CD4-positive, alpha-beta T cell treated with Interleukin-1 beta for 1 hour (primary cell): ENCODE results near the gene SHBG.
"Not testable (repeated sequence)": the region's sequence is repeated elsewhere in the genome, so short reads cannot be mapped to it uniquely, and the experiment has no call there.

Experiments used
- DNase-seq, 2 donors: peaks; one replicate each; pipeline ENCODE4 v3.0.0-alpha.2; 2020 to 2022

SHBG gene

DNA sequence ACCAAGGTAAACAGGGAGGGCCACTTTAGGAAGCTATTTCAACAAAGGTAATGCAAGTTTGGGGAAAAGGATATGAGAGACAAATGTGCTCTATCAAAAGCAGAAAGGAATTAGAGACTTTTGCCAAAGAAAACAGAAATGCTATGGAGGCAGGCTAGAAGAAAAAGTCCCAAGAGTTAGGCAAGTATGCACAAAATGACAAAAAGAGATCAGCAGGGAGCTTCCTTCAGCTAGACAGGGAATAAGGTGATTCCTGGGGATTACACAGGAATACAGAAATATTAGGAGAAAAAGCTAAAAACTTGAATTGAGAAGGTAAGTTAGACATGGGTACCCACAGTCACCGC lies 17.7 kb upstream of the SHBG start:
- DNase-seq = no peak

DNA sequence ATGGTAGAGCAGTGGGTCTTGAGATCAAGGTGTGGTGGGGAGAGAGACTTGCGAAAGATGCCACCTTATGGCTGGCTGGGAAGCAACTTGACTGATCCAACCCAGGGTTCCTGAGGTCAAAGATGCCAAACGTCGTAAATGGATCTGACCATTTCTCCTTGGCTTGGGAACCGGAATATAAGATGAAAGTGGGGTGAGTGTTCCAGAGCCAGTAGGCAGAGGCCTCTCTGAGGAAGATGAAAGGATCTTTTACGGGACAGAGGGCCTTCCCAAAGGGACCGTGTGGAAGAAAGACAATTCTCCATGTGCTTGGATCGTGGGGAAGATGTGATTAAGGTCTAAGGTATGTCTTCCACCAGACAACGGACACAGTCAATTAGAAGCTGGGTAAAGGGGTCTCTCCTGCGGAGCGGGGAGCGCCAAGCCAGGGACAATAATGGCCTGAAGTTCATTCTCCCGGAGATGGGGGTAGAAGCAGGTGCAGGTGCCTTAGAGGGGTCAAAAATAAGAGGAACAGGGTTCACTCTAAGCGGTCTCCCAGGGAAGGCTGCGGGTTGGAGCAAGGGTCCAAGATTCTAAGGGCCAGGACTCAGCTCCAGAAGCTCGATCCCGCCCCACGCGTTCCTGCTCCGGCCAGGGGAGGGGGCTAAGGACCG lies 16.0 kb upstream of the SHBG start:
- DNase-seq = no peak

- peak; percentile 100 for DNase-seq
Measured at GRCh38 chr17:7614425-7615264, 15.3 kb upstream of the SHBG start, which contains the start of gene FXR2. TSS of gene FXR2 (minus strand) at chr17:7614897. CDS start at chr17:7614532, 365 bp downstream.

- DNase-seq = no peak
Measured at GRCh38 chr17:7615265-7615747, 14.6 kb upstream of the SHBG start.

DNA sequence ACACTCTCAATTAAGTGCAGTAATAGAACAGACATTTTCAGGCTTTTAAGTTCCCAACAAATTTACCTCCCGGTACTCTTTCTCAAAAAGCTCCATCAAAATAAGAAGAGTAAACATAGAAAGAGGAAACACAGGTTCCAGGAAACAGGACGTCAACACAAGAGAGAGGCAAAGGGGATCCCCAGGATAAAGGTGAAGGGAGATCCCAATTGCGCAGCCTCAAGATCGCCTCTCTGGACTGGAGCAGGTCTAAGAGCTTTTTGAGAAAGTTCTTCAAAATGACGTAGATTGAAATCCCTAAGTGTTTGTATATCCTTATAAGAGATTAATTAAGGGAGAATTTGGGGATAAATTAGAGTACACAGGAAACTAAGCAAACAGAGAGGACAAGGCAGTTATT lies 11.3 kb upstream of the SHBG start:
- no peak for DNase-seq

- DNase-seq = no peak
Measured at GRCh38 chr17:7620835-7621234, 9.1 kb upstream of the SHBG start.

DNA sequence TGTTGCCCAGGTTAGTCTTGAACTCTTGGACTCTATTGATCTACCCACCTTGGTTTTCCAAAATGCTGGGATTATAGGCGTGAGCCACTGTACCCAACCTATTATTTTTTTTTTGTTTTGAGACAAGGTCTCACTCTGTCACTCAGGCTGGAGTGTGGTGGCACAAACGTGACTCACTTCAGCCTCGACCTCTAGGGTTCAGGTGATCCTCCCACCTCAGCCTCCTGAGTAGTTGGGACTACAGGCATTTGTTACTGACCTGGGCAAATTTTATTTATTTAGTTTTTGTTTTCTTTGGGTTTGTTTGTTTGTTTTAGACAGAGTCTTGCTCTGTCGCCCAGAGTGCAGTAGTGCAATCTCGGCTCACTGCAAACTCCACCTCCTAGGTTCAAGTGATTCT lies 6.3 kb upstream of the SHBG start:
- no peak for DNase-seq

- not testable (repeated sequence) for DNase-seq
Measured at GRCh38 chr17:7625749-7626148, 4.2 kb upstream of the SHBG start.

- peak in 1 of 2 donors; percentile 19 for DNase-seq
Measured at GRCh38 chr17:7626307-7626706, 3.6 kb upstream of the SHBG start.

DNA sequence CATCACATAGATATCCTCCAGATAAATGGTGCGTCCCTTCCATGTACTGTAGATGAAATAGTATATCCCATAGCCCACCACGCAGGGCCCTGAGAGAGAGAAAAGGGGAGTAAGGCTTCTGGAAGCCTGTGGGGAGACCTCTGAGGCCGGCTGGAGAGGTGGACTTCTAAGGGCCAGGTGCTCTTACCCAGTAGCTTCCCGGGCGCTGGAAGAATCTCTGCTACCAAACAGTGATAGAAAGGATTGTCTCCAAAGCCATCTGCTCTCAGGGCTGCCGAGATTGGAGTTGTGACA lies 3.0 kb upstream of the SHBG start:
- no peak for DNase-seq

DNA sequence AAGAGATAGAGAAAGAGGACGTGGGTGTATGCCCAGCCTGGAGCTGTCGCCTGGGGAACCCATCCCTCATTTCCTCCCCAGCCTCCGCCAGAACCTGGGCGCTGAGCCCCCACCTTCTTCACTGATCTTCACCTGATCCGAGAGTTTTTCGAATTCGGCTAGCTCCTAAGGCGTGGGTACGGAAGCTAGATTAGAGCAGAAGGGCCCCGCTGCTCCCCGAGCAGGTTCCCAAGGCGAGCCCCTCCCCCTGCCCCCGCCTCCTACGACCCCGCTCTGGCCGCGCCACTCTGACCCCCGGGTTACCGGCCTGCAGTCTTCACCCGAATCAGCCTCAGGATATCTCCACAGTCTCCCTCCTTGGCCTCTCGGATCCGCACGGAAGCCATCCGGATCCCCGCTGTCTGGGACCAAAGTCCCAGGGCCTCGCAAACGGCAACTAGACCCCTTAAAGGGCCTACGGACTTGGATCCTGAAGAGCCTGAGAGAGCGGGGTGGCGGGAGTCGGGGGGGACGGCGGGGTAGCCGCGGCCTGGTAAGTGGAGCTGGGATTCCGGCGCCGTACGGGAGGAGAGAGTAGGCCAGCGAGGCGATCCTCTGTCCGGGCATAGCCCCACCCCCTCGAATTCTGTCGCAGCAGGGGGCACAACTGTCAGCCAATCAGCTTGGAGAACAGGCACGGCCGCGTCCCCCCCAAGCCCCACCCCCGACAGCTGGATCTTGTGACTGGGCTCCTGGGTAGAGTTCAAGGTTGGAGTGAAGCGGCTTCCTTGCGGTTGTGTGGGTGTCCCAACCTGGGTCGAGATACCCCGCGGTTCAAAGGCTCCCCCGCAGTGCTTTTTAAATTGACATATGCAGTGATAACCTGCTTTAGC lies 2.4 kb upstream of the SHBG start, which contains the start of gene SAT2:
Gene SAT2 (minus strand): TSS at position 572 of the 872 bp plus-strand sequence. CDS start 186 bp downstream, at position 386.
- DNase-seq = peak; percentile 90

GRCh38 chr17:7631398-7632380 lies 1.8 kb downstream of the SHBG start:
- DNase-seq = no peak

- DNase-seq = peak; percentile 41 to 49
Measured at GRCh38 chr17:7632492-7632894, 2.6 kb downstream of the SHBG start.

- DNase-seq = no peak
Measured at GRCh38 chr17:7633093-7633492, 3.2 kb downstream of the SHBG start.

GRCh38 chr17:7634384-7634783 lies 4.4 kb downstream of the SHBG start:
- DNase-seq = no peak

DNA sequence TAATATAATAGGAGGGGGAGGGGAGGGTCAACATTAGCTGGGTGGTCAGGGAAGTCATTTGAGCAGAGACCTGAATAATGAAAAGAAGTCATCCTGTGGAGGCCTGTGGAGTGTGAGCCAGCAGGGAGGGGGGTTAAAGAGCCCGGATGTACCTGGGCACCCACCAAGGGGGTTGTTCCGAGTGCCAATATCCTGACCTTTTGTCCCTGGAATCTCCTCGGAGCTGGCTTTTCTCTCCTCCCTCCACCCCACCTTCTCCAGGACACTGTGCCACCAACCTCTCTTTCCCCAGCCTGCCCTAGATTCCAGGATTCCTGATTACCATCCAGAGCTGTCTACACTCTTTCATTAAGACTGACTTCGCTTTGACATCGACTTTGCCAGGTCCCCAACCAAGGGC lies 6.2 kb downstream of the SHBG start:
- no peak for DNase-seq

- DNase-seq = no peak
Measured at GRCh38 chr17:7640783-7641182, 10.8 kb downstream of the SHBG start.

DNA sequence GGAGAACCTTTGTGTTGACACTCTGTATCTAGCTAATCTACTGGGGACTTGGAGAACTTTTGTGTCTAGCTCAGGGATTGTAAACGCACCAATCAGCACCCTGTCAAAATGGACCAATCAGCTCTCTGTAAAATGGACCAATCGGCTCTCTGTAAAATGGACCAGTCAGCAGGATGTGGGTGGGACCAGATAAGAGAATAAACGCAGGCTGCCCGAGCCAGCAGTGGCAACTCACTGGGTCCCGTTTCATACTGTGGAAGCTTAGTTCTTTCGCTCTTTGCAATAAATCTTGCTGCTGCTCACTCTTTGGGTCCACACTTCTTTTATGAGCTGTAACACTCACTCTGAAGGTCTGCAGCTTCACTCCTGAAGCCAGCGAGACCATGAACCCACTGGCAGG lies 11.7 kb downstream of the SHBG start:
- peak; percentile 6 to 35 for DNase-seq

- DNase-seq = peak in 1 of 2 donors; percentile 55
Measured at GRCh38 chr17:7644775-7645174, 14.8 kb downstream of the SHBG start.

DNA sequence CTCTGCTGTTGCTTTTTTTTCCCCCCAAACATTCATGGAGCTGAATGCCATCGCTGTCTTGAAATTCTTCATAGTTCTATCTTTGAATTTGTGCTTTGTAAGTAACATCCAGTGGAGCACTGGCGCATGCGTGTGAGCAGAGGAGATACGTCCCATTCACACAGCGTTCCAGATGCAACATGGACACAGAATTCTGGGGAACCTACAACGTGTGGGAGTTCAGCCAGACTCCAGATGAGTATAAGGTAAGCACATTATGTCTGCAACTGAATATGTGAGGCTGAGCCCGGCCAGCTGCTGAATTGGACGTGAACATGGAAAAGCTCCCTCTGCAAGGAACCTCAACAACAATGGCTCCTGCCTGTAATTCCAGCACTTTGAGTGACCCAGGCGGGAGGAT lies 16.5 kb downstream of the SHBG start:
- DNase-seq = no peak

- DNase-seq = no peak
Measured at GRCh38 chr17:7647018-7647417, 17.1 kb downstream of the SHBG start.

DNA sequence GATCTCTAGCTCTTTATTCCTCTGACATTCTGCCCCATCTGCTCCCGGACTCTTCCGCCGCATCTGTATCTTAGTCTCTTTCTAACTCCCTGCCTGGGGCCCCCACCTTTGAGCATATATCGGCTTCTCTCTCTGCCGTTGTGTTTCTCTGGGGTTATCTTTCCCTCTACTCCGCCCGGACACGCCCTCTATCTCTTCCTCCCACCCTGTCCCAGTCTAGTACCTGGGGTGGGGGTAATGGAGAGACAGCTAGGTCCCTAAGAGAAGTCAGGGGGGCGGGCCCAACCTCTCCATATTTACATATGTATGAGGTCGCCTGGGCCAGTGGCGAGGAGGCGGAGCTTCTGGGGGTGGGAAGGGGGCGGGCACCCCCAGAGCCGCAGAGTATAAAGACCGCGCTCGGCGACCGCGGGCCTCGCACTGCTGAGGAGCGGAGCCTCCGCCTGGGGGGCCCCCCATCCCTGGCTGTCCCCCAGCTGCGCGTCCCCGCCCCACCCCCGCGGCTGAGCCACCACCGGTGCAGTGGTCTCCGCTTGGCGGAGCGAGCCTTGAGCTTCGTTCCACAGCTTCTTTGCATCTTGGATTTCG lies 20.7 kb downstream of the SHBG start, which contains the start of gene ATP1B2:
Gene ATP1B2 (plus strand): TSS at position 418 of the 588 bp plus-strand sequence. CDS start 593 bp downstream, outside the sequence.
- peak; percentile 76 to 78 for DNase-seq
